Vagina (tissue), 2 donors: ENCODE results near the gene FYB2.

ENCODE experiments used
- POLR2A ChIP-seq, 2 donors: fragments of 450-650 bp; IDR thresholded peaks; one replicate each; pipeline ENCODE4 v1.6.1; 2017; ENCODE audit warnings: antibody characterized with exemption in 2 of 2, mild to moderate bottlenecking in 2 of 2, moderate library complexity in 2 of 2
- POLR2AphosphoS5 ChIP-seq, 2 donors: sonication (generic); formaldehyde crosslinking; IDR thresholded peaks; one replicate each; pipeline ENCODE4 v1.9.0; 2017; ENCODE audit warnings: antibody characterized with exemption in 2 of 2, mild to moderate bottlenecking in 2 of 2, low read depth in 1 of 2; ENCODE audit not compliant: insufficient read depth in 1 of 2
- TF ChIP-seq, protein P1 (sequence below), 3 experiments: fragments of 450-650 bp in 2 of 3; fragments of 200-600 bp in 1 of 3; sonication (generic) in 1 of 3; IDR thresholded peaks; one replicate each; pipeline ENCODE4 v1.5.1; 2017 to 2019; ENCODE audit warnings: antibody characterized with exemption in 3 of 3, mild to moderate bottlenecking in 2 of 3, moderate library complexity in 2 of 3

DNA sequence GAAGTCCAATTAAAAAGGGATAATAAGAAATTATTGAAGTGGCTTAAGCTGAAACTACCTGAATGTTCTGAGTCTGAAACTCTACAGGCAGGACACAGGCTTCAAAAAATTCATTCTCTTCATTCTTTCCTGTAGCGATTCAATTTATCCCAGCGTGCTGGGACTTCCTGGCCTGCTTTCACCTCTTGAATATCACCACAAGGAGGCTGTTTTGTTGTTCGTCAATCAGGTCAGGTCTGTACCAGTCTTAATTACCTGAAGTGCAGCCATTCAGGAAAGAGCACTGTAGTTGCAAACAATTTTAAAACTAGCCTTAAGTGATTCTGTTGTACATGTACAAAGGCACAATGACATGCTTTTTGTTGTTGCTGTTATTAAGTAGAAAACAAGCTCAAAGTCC is 38.4 kb downstream of the FYB2 start:
- TF ChIP-seq, protein P1, sequence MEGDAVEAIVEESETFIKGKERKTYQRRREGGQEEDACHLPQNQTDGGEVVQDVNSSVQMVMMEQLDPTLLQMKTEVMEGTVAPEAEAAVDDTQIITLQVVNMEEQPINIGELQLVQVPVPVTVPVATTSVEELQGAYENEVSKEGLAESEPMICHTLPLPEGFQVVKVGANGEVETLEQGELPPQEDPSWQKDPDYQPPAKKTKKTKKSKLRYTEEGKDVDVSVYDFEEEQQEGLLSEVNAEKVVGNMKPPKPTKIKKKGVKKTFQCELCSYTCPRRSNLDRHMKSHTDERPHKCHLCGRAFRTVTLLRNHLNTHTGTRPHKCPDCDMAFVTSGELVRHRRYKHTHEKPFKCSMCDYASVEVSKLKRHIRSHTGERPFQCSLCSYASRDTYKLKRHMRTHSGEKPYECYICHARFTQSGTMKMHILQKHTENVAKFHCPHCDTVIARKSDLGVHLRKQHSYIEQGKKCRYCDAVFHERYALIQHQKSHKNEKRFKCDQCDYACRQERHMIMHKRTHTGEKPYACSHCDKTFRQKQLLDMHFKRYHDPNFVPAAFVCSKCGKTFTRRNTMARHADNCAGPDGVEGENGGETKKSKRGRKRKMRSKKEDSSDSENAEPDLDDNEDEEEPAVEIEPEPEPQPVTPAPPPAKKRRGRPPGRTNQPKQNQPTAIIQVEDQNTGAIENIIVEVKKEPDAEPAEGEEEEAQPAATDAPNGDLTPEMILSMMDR (IDR thresholded peaks at IDR 0.05), result no peak
- TF ChIP-seq POLR2A (IDR thresholded peaks at IDR 0.05) (no peak), POLR2AphosphoS5 (IDR thresholded peaks at IDR 0.05; ENCODE audit: insufficient read depth in 1 of 2, low read depth in 1 of 2) (no peak)
